ENCODE results near the gene LDLRAD2.
"Not testable (repeated sequence)": the region's sequence is repeated elsewhere in the genome, so short reads cannot be mapped to it uniquely, and the experiment has no call there.

Gene LDLRAD2

DNA sequence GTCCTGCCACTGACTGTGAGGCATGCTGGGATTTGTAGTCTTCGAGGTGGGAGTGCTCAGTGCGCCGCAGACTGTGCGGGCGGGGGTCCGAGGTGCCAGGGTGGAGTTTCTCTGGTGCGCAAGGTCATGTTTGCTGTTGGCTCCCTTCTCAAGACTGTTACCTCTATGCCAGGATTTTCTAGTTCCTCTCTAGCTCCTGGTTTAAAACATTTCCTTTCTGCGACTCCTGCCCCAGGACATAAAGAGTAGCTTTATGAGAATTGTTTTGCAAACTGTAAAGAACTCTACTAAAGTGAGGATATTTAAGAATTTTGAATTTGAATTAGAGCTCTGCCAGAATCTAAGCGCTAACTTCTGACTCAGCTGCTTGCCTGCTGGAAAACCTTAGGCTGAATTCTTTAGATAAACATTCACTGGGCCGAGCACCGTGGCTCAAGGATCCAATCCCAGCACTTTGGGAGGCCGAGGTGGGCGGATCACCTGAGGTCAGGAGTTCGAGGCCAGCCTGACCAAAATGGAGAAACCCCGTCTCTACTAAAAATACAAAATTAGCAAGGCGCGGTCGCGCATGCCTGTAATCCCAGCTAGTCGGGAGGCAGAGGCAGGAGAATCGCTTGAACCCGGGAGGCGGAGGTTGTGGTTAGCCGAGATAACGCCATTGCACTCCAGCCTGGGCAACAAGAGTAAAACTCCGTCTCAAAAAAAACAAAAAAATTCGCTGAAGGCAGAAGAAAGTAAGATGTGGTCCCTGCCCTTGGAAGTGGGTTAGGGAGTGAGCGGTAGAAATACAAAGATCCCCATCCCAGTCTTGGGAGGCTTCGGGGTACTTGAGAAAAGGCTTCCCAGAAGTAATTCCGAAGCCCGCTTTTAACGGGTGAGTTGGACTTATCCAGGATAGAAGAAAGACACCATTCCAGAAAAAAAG, 28.1 kb upstream of the LDLRAD2 start:
- no peak for DNase-seq (ENCODE audit: low spot score)

GRCh38 chr1:21785764-21786163, 26.3 kb upstream of the LDLRAD2 start:
- DNase-seq (ENCODE audit: low spot score), result not testable (repeated sequence)

GRCh38 chr1:21786640-21787039, 25.4 kb upstream of the LDLRAD2 start:
- no peak for DNase-seq (ENCODE audit: low spot score)

DNA sequence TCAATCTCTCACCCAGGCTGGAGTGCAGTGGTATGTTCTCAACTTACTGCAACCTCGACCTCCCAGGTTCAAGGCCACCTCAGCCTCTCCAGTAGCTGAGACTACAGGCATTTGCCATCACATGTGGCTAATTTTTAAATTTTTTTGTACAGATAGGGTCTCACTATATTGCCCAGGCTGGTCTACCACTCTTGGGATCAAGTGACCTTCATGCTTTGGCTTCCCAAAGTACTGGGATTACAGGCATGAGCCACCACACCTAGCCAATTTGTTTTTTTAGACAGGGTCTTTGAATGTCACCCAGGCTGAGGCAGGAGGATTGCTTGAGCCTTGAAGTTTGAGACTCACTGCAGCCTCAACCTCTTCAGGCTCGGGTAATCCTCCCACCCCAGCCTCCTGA, 19.0 kb upstream of the LDLRAD2 start:
- DNase-seq (ENCODE audit: low spot score), result no peak

DNA sequence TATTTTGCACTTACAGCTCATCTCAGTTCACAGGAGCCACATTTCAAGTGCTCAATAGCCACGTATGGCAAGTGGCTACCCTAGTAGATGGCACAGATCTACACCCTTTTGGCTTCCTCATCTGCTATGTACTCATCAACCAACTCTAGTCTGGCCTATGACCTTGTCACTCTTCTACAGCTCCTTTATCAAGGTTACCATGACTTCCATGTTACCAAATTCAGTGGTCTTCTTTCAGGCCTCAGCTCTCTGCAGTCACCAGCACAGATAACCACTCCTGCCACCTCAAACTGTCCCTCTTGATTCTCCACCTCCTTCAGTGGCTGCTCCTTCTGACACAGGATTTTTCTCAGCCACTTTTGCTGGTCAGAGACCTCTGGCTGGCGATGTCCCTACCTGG, 17.4 kb upstream of the LDLRAD2 start:
- no peak for DNase-seq (ENCODE audit: low spot score)

GRCh38 chr1:21795075-21795474, 17.0 kb upstream of the LDLRAD2 start:
- DNase-seq (ENCODE audit: low spot score), result no peak

DNA sequence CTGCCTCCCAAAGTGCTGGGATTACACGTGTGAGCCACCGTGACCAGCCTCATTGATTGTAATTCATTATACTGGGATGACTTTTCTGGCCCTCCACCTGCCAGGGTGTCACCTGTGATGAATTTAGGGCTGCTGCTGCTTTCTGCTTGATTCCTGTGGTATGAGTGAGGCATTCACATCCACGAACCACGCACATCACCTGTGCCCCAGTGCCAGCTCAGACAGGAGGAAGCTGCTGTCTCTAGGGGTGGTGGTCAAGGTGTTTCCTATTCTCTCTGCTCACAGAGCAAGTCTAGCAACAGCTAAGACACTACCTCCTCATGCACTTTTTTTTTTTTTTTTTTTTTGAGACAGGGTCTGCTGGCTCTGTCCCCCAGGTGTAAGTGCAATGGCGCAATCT, 12.3 kb upstream of the LDLRAD2 start:
- no peak for DNase-seq (ENCODE audit: low spot score)

DNA sequence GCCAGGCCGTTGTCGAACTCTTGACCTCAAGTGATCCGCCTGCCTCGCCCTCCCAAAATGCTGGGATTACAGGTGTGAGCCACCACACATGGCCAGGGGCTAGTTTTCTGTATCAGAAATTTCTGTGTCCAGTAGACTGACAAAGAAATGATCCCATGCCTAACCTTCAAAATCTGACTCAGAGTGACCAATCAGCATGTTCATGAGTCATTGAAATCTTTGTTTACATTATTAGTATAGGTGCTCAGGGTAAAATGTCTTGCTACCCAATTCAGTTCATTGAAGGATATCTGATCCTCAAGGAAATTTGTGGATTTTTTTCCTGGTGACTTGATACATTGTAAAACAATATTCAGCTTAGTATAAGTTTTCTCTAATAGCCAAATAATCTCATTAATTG, 11.0 kb upstream of the LDLRAD2 start:
- no peak for DNase-seq (ENCODE audit: low spot score)

- DNase-seq (ENCODE audit: low spot score), result no peak
These were observed 7.5 kb upstream of the LDLRAD2 start for GRCh38 chr1:21804536-21804935.

DNA sequence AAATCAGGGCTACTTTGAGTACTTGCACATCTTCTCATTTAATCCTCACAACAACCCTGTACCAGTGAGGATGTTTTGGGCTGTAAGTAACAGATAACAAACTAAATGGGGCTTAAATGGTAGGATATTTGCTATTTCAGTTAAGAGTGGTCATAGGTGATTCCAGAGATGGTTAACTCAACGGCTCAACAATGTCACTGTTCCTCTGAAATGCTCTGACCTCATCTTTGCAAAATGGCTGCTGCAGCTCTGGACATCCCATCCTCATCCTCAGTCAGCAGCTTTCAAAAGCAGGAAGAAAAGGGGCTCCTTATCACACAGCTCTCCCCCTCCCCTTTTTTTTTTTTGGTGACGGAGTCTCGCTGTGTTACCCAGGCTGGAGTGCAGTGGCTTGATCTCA, 1.5 kb downstream of the LDLRAD2 start:
- DNase-seq (ENCODE audit: low spot score), result no peak

- no peak for DNase-seq (ENCODE audit: low spot score)
These were observed 2.3 kb downstream of the LDLRAD2 start for GRCh38 chr1:21814241-21814918.

DNA sequence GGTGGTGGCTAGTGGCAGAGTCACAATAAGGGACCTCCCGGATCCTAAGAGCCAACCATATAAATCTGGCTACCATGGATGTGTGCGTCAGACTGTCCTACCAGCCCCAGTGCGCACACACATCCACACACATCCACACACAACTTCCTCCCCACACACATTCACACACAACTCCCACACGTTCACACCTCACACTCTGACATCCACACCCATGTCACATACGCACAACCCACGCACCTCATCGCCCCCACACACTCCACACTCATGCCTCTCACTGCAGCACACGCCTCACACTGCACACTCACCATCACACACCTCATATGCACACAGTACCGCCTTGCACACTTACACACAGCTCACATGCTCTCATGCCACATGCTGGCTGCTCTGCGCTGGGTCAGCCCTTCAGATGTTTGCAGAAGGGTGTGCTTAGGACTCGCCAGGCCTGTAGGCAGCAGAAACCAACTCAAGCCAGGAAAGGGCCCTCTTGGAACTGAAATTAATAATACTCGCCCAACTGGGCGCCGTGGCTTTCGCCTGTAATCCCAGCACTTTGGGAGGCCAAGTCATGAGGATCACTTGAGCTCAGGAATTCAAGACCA, 3.0 kb downstream of the LDLRAD2 start:
- DNase-seq (ENCODE audit: low spot score), result no peak

DNA sequence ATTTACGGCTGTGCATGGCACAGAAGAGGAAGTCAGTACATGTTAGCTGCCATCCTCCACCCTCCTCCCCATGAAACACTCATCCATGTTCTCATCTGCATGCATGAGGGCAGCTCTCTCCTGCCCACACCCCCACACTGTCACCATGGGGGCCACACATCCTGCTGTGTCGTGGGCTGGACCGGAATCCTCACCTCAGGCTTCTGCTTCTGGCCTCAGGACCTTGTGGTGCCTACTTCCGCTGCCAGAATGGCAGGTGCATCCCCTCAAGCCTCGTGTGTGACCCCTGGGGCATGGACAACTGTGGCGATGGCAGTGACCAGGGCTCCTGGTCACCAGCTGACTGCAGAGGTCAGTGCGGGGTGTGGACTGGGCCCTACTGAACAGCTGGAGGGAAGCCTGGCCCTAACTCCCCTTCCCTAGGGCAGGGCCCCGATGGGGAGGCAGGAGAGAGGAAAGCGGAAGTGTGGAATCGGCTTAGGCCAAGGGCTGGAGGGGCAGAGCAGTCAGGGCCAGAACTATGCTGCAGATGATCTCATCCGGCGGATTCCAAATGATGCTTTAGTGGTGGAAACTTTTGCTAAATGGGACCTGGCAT, 3.8 kb downstream of the LDLRAD2 start:
- no peak for DNase-seq (ENCODE audit: low spot score)

DNA sequence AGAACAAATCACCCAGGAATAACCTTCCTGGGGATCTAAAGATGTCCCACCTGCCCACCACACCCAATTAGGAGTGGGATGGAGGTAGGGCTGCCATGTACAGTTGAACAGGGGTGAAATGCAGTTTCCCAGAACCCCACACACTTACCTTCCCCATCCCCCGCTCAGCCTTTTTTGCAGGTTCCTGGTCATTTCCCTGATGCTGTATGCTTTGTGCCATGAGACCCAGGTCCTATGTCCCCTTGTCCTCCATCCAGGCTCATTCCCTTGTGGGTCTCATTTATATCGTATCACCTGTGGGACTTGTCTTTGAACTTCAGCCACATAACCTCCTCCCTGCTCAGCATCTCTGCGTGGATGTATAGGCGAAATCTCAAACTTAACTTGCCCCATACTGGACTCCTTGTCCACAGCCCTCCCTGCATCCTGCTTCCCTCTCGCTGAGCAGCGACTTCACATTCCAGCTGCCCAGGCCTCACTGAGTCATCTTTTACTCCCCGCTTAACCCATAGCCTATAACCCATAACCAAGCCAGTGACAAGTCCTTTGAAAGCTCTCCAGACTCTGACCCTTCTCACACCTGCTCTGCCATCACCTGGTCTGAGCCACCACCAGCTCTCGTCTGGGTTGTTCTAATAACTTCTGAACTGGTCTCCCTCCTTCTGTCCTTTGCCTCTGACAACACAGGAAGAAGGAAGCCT, 4.7 kb downstream of the LDLRAD2 start:
- no peak for DNase-seq (ENCODE audit: low spot score)

DNA sequence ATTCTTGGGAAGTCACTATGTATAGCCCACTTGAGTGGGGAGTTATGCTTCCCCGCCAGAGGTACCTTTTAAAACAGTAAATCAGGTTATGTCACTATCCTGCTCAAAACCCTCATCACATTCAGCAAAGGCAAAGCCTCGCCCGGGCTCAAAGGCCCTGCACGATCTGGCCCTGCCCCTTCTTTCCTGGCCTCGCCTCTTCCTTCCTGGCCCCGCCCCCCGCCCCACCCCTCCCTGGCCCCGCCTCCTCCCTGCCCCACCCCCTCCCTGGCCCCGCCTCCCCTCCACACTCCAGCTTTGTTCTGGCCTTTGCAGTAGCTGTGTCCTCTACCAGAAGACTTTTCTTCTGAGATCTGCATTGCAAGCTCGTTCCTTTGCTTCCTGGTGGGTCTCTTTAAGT, 6.6 kb downstream of the LDLRAD2 start:
- no peak for DNase-seq (ENCODE audit: low spot score)

- DNase-seq (ENCODE audit: low spot score), result no peak
These were observed 8.7 kb downstream of the LDLRAD2 start for GRCh38 chr1:21820597-21821232.

GRCh38 chr1:21821385-21822019, 9.4 kb downstream of the LDLRAD2 start:
- DNase-seq (ENCODE audit: low spot score), result no peak

DNA sequence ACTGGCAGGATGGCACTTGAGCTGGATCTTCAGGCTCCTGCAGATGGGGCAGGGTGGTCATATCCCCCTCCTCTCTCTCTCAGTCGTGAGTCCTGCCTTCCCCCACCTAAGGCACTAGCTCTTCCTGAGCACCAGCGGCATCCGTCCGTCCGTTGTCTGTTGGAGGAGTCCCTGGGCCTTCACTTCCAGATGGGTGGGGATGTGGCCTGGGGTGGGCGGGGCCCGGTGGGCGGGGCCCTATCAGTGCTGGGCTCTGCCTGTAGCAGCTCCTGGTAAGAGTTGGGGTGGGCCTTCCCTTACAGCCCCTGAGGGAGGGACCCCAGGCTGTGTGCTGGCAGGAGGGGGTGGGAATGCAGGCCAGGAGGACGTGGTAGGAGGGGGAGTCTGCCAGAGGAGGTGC, 10.3 kb downstream of the LDLRAD2 start:
- no peak for DNase-seq (ENCODE audit: low spot score)

GRCh38 chr1:21823206-21823979, 11.3 kb downstream of the LDLRAD2 start:
- DNase-seq (ENCODE audit: low spot score), result no peak
